SU-DHL-6 (cell line): Measurements from ENCODE around the gene CFP.
"Not testable (repeated sequence)": the region's sequence is repeated elsewhere in the genome, so short reads cannot be mapped to it uniquely, and the experiment has no call there.

Experiments used
- H2AFZ ChIP-seq: fragments of 200-600 bp; sonication (generic); 2 replicates; pipeline ENCODE4 v1.6.1; 2014; ENCODE audit warnings: low read depth, mild to moderate bottlenecking, moderate library complexity, mixed read lengths, antibody characterized with exemption, low read length; ENCODE audit not compliant: severe bottlenecking
- H3F3A ChIP-seq: fragments of 200-600 bp; shearing (Covaris generic); 2 replicates; pipeline ENCODE4 v1.6.0; 2016; ENCODE audit warnings: antibody characterized with exemption, mild to moderate bottlenecking; ENCODE audit not compliant: insufficient read depth
- H3K27ac ChIP-seq: fragments of 200-600 bp; sonication (generic); 2 replicates; pipeline ENCODE4 v1.5.1; 2016; ENCODE audit warnings: low read depth, mild to moderate bottlenecking, low read length, moderate library complexity, mixed read lengths
- H3K27me3 ChIP-seq: fragments of 200-600 bp; sonication (generic), shearing (Covaris generic); 2 replicates; pipeline ENCODE4 v1.6.0; 2014; ENCODE audit warnings: mild to moderate bottlenecking, low read length
- H3K36me3 ChIP-seq: fragments of 200-600 bp; sonication (generic); 2 replicates; pipeline ENCODE4 v1.6.1; 2014; ENCODE audit warnings: mild to moderate bottlenecking, low read length, mixed read lengths
- H3K4me2 ChIP-seq: fragments of 300-600, 200-600 bp; shearing (Covaris generic), sonication (generic); 2 replicates; pipeline ENCODE4 v1.6.0; 2014; ENCODE audit warnings: low read length, low read depth, mild to moderate bottlenecking; ENCODE audit not compliant: poor library complexity, severe bottlenecking
- H3K4me3 ChIP-seq: fragments of 200-600 bp; sonication (generic); 2 replicates; pipeline ENCODE4 v1.5.1; 2014; ENCODE audit warnings: antibody characterized with exemption, low read length, mild to moderate bottlenecking, mixed read lengths; ENCODE audit not compliant: insufficient read depth, poor library complexity, severe bottlenecking
- H3K79me2 ChIP-seq: fragments of 200-600 bp; sonication (generic); 2 replicates; pipeline ENCODE4 v1.6.1; 2014; ENCODE audit warnings: mild to moderate bottlenecking, low read length, moderate library complexity; ENCODE audit not compliant: insufficient read depth
- H3K9ac ChIP-seq: fragments of 200-600 bp; sonication (generic); 2 replicates; pipeline ENCODE4 v1.7.0; 2014; ENCODE audit warnings: mild to moderate bottlenecking, low read length
- H3K9me2 ChIP-seq: fragments of 200-600 bp; sonication (generic); replicated peaks from 2 replicates; pipeline ENCODE4 v1.6.1; 2014; ENCODE audit warnings: low read length; ENCODE audit not compliant: insufficient read depth
- H3K9me3 ChIP-seq: fragments of 200-600 bp; sonication (generic); 2 replicates; pipeline ENCODE4 v1.6.1; 2014; ENCODE audit warnings: low read length, mixed read lengths; ENCODE audit not compliant: insufficient read depth
- H4K20me1 ChIP-seq: fragments of 200-600 bp; sonication (generic); 2 replicates; pipeline ENCODE4 v1.6.1; 2014; ENCODE audit warnings: low read depth, mild to moderate bottlenecking, antibody characterized with exemption, low read length, moderate library complexity, mixed read lengths
- CTCF ChIP-seq: fragments of 200-600 bp; sonication (generic); IDR thresholded peaks from one replicate; pipeline ENCODE4 v1.5.1; 2017; ENCODE audit warnings: antibody characterized with exemption, mild to moderate bottlenecking, low read length, moderate library complexity; ENCODE audit not compliant: insufficient read depth, poor library complexity, severe bottlenecking
- EZH2phosphoT487 ChIP-seq: fragments of 200-600 bp; sonication (generic), shearing (Covaris generic); conservative IDR thresholded peaks from 2 replicates; pipeline ENCODE4 v1.6.1; 2018; ENCODE audit warnings: mild to moderate bottlenecking, antibody characterized with exemption, low read length, moderate library complexity, mixed read lengths

CFP gene

GRCh38 chrX:47607091-47607490 lies 22.6 kb downstream of the CFP start:
- H2AFZ ChIP-seq = no peak overlapping the region

DNA sequence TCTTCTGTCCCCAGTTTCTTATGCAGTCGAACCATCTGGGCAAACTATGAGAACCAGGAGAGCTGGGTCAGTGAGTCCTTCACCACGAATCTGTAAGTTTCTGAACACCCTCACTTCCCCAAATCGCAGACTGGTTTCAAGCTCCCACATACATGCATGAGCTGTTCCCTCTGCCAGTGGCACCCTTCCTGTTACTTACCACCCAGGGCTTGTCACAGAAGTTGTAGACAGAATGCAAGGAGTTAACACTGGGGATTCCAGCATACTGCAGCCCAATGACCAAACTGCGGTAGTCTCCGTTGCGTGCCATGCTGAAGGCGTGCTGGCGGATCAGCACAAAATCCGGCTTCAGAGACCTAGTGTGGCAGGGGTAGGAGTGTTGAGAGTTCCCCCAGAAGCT lies 24.7 kb downstream of the CFP start:
- no peaks in the 10 kb centered on the region for H3K9me2 ChIP-seq
- H3F3A ChIP-seq = no peaks in the 10 kb centered on the region
- H3K9me3 ChIP-seq = no peaks in the 10 kb centered on the region
- H3K4me3 ChIP-seq = no peak overlapping the region
- no peaks in the 10 kb centered on the region for H3K27me3 ChIP-seq
- no peak overlapping the region for H3K4me2 ChIP-seq
- TF ChIP-seq EZH2phosphoT487 (no peak), CTCF (no peak)
- H3K27ac ChIP-seq = no peak overlapping the region
- H2AFZ ChIP-seq = no peak overlapping the region
- no peaks in the 10 kb centered on the region for H4K20me1 ChIP-seq
- no peaks in the 10 kb centered on the region for H3K79me2 ChIP-seq
- no peak overlapping the region for H3K9ac ChIP-seq
- H3K36me3 ChIP-seq = no peaks in the 10 kb centered on the region

More at GRCh38 chrX:47607091-47607490, 22.6 kb downstream of the CFP start:
- Histone ChIP-seq H4K20me1 (no peaks in the 10 kb centered on the region), H3K9me3 (no peaks in the 10 kb centered on the region), H3F3A (no peaks in the 10 kb centered on the region), H3K27me3 (no peaks in the 10 kb centered on the region), H3K27ac (no peak overlapping the region), H3K9me2 (no peaks in the 10 kb centered on the region), H3K36me3 (no peaks in the 10 kb centered on the region), H3K9ac (no peak overlapping the region), H3K79me2 (no peaks in the 10 kb centered on the region), H3K4me2 (no peak overlapping the region), H3K4me3 (no peak overlapping the region)
- TF ChIP-seq EZH2phosphoT487 (no peak), CTCF (no peak)

GRCh38 chrX:47603125-47603524 lies 26.6 kb downstream of the CFP start:
- not testable (repeated sequence) for H2AFZ ChIP-seq, H3K27ac ChIP-seq, H3K36me3 ChIP-seq, H3K27me3 ChIP-seq, H3F3A ChIP-seq, H4K20me1 ChIP-seq, H3K79me2 ChIP-seq, H3K9ac ChIP-seq, H3K4me3 ChIP-seq, H3K4me2 ChIP-seq, H3K9me2 ChIP-seq, H3K9me3 ChIP-seq

GRCh38 chrX:47597222-47597621 lies 32.5 kb downstream of the CFP start:
- H3K9me3 ChIP-seq = no peaks in the 10 kb centered on the region
- no peaks in the 10 kb centered on the region for H3F3A ChIP-seq
- no peak overlapping the region for H3K4me2 ChIP-seq
- H4K20me1 ChIP-seq = no peaks in the 10 kb centered on the region
- H3K9ac ChIP-seq = no peak overlapping the region
- no peaks in the 10 kb centered on the region for H3K36me3 ChIP-seq
- H3K27ac ChIP-seq = no peak overlapping the region
- H3K9me2 ChIP-seq = no peaks in the 10 kb centered on the region
- no peak overlapping the region for H2AFZ ChIP-seq
- H3K79me2 ChIP-seq = no peaks in the 10 kb centered on the region
- TF ChIP-seq EZH2phosphoT487 (no peak), CTCF (no peak)
- no peak overlapping the region for H3K4me3 ChIP-seq
- H3K27me3 ChIP-seq = no peaks in the 10 kb centered on the region
